OCI-LY1 (cell line): Measurements from ENCODE around the gene VAV3.

Source experiments
- CTCF ChIP-seq: fragments of 200-600 bp; sonication (generic), shearing (Covaris generic); IDR thresholded peaks from 2 replicates; pipeline ENCODE4 v1.5.1; 2017; ENCODE audit warnings: mild to moderate bottlenecking, antibody characterized with exemption, low read length, moderate library complexity, mixed read lengths
- EZH2 ChIP-seq: fragments of 200-600 bp; sonication (generic), shearing (Covaris generic); IDR thresholded peaks from 2 replicates; pipeline ENCODE4 v1.8.0; 2017; ENCODE audit warnings: borderline replicate concordance, mixed run types, mild to moderate bottlenecking, antibody characterized with exemption, low read length, moderate library complexity, mixed read lengths

- TF ChIP-seq CTCF = no peak
- TF ChIP-seq EZH2 = no peak
Observed at GRCh38 chr1:107545056-107545577, 419.9 kb downstream of the VAV3 start.
